Mononuclear cell (primary cell): ENCODE data around the gene BEGAIN. TPM values are rescaled to one million over a fixed set of nuclear protein-coding genes. Genes with fewer than 3 reads are reported as not detected.

ENCODE experiments used
- H3K27me3 ChIP-seq: 2 replicates; pipeline ENCODE4 v1.6.0; 2011; ENCODE audit warnings: low read length, control low read depth; ENCODE audit not compliant: insufficient read depth
- H3K4me1 ChIP-seq: 2 replicates; pipeline ENCODE4 v1.5.1; 2011; ENCODE audit warnings: mild to moderate bottlenecking, low read length, control low read depth; ENCODE audit not compliant: insufficient read depth
- H3K4me3 ChIP-seq: 2 replicates; pipeline ENCODE4 v1.5.1; 2011; ENCODE audit warnings: mild to moderate bottlenecking, low read length, moderate library complexity
- H3K9me3 ChIP-seq: 2 replicates; pipeline ENCODE4 v1.5.1; 2011; ENCODE audit warnings: low read depth, mild to moderate bottlenecking, control low read depth, low read length
- total RNA-seq: library from RNA; depleted of rRNA; stranded (reverse); fragments of >200 nt; gene quantifications from one replicate; pipeline ENCODE4 v1.2.3, GENCODE V29; 2012

The BEGAIN gene
- total RNA-seq, 1 donor: 0.73 TPM

DNA sequence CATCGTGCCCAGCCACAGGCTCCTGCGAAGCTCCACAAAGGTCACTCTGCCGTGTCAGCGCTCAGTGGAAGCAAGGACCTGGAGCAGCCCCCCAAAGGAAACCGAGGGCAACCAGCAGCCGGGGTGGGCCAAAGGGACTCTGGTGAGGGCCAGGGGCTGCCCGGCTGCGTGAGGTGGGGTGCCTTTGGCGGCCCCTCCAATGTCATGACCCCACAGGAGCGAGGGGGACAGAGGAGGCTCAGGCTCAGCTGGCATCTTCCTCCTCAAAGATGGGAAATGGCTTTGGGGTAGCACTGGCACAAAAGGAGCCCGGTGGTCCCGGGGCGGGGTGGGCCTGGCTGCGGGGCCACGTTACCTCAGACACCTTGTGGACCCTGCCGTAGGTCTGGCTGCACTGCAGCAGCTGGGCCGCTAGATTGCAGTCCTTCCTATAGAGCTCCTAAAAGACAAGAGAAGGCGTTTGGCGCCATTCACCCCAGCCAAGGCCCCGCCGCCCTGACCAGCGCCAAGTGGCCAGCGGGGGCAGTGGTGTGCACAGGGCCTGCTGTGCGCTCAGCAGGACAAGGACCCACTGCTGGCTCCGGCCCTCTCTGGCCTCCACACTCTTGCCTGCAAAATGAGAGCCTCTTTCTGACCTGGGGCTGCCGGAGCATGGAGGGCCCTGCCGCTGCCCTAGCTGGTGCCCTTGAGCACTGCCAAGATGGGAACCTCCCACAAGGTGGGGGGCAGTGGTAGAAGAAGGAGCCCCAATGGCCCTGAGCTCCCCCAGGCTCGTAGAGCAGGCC lies 46.9 kb downstream of the BEGAIN start:
- Histone ChIP-seq H3K27me3 (no peaks in the 10 kb centered on the region), H3K4me3 (no peak overlapping the region), H3K4me1 (no peaks in the 10 kb centered on the region), H3K9me3 (no peaks in the 10 kb centered on the region)

DNA sequence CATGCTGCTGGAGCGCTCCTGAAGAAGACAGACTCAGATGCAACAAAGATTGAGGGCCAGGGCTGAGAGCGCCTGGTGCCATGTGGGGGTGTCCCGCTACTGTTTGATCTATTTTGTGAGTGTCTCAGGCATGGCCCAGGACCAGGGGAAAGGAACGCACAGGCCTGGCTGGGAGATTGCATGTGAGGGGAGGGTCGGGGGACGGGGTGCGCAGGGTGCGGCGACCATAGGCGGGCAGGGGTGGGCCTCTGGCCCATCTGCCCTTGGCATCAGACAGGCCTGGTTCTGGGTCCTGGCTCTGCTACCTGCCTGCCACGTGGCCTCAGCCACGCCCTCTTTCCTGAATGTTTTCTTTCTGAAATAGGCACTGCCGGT lies 47.5 kb downstream of the BEGAIN start:
- Histone ChIP-seq H3K4me3 (no peak overlapping the region), H3K9me3 (no peaks in the 10 kb centered on the region), H3K4me1 (no peaks in the 10 kb centered on the region), H3K27me3 (no peaks in the 10 kb centered on the region)

DNA sequence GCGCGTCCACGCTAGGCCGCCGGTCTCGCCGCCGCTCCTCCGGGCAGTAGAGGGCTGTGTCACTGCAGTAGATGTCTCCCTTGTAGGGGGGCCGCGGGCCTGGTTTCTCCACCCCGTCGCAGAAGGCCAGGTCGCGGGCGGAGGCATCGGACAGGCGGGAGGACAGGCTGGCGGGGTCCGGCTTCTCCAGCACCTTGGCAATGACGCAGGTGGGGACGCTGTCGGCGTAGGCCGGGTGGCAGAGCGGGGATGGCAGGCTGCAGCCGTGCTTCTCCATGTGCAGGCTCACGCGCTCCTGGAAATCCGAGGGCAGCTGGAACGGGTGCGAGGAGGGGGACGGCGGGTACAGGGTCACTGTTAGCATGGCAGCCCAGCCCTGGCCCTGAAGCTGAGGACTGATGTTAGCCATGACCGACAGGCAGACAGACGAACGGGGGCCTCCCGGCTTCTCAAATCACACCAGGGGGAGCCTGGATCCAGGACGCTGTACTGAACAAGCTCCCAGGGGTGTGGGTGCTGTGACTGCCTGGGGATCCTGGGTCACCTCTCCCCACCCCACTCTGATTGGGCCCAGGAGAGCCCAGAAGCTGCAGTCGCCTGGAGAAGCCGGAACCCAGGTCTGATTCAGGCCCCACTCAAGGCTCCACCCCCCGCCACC lies 48.1 kb downstream of the BEGAIN start:
- Histone ChIP-seq H3K9me3 (no peaks in the 10 kb centered on the region), H3K4me3 (no peak overlapping the region), H3K27me3 (no peaks in the 10 kb centered on the region)

DNA sequence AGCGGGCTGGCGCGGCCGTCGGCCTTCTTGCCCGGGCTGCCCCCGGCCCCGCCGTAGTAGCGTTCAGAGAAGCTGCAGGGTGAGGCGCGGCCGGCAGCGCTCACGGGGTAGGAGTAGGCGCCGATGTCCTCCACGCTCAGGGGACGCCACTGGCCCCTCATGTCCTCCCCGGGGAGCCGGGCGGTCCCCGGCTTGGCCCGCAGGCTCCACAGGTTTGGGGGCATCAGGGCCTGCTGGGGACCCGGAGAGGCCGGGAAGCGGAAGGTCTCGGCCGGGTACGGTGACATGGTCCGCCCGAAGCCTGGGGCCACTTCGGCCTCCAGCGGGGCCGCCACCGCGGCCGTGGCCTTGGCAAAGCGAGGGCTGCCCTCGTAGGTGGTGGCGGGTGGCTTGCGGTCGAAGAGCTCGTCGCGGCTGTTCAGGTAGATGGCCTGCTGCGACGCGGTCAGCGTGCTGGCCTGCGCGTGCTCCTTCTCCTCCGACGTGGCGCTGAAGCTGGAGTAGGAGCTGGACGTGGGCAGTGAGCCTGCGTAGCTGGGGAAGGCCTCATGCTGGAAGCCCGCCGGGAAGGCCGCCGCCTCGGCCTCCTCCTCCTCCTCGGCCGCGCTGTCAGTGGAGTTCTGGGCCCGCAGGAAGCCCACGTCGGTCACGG lies 48.7 kb downstream of the BEGAIN start:
- H3K4me3 ChIP-seq: no peak overlapping the region
- peaks cover 11% of the 10 kb centered on the region for H3K4me1 ChIP-seq
- H3K9me3 ChIP-seq: no peaks in the 10 kb centered on the region
- no peaks in the 10 kb centered on the region for H3K27me3 ChIP-seq

More for the DNA sequence above, 48.1 kb downstream of the BEGAIN start:
- H3K4me1 ChIP-seq: peaks cover 5% of the 10 kb centered on the region

DNA sequence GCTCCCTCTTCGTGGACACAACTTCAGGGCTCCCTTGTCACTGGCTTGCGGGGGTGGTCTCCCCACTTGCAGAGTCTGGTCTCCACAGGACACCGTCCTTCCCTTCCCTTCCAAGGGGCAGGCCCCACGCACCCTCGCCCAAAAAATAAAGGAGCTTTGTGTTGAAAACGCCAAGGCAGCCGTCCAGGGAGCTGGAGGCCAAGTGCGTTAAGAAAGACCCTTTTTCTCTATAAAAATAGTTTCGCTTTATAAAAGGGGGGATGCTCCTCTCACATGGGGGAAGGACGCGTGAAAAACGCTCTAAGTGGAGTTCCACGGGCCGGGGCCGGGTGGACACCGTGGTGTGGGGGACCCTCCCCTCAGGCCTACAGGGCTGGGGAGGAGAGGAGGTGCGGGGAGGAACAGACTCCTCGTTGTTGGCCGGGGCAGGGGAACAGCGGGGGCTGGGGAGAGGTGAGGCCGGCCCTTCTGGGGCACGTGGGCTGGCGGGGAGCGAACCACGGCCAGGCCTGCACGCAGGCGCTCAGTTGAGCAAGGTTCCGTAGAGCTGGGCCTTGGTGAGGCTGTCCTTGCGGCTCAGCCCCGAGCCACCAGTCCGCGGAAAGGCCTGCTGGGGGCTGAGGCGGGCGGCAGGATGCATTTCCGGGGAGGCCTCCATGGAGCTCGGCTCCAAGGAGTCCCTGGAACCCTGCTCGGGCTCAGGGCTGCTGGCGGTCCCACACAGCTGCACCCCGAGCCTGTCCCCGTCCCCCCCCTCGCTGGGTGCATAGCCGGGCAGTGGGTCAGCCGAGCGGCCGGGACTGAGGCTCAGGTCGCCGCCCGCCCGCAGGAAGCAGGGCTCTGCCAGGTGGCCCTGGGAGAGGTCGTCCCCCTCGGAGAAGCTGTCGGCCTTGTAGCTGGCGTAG lies 49.5 kb downstream of the BEGAIN start:
- Histone ChIP-seq H3K4me3 (no peak overlapping the region), H3K4me1 (peaks cover 19% of the 10 kb centered on the region), H3K9me3 (no peaks in the 10 kb centered on the region), H3K27me3 (no peaks in the 10 kb centered on the region)

DNA sequence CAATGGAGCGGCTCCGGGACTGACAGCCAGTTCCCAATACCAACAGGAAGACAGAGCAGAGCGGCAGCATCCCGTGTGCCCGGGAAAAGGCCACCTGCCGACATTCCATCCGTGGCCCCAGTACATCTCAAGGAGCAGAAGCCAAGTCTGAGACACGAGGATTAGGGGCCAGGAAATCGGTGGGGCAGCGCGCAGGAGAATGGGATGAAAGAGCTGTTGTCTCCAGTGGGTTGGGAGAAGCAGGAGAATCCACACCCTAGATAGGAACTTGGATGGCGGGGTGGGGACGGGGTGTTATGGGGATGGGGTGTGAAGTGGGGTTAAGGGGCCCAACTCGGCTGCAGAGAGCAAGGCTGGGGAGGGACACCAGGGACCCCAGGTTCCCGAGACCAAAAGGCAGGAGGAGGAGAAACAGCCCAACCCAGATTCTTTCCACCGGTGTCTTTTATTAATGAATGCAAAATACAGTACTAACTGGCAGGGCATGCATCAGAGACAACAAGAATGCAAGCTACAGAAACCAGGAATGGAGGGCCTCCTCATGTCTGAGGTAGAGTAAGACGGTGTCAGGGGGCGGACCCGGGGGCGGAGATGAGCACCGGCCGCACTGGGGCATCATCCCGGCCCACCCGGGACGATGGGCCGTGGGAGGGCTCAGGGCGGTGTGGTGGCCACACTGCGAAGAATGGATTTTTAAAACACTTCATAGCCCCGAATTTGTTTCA lies 50.3 kb downstream of the BEGAIN start:
- H3K4me1 ChIP-seq: peaks cover 27% of the 10 kb centered on the region
- no peak overlapping the region for H3K4me3 ChIP-seq
- no peaks in the 10 kb centered on the region for H3K9me3 ChIP-seq
- H3K27me3 ChIP-seq: no peaks in the 10 kb centered on the region

DNA sequence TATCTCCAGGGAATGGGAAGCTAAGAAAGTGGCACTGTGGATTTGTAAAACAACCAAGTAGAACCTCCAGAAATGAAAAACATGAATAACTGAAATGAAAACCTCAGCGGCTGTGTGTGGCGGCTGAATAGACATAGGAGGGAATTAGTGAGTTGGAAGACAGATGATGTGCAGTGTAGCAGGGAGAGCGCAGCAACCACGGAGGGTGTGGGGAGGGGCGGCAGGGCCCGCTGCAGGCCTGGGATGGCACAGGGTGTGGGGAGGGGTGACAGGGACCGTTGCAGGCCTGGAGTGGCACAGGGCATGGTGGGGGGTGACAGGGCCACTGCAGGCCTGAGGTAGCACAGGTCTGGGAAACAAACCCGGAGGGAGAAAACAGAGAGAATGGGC lies 51.1 kb downstream of the BEGAIN start:
- H3K27me3 ChIP-seq: no peaks in the 10 kb centered on the region
- no peak overlapping the region for H3K4me3 ChIP-seq
- peaks cover 28% of the 10 kb centered on the region for H3K4me1 ChIP-seq
- no peaks in the 10 kb centered on the region for H3K9me3 ChIP-seq

DNA sequence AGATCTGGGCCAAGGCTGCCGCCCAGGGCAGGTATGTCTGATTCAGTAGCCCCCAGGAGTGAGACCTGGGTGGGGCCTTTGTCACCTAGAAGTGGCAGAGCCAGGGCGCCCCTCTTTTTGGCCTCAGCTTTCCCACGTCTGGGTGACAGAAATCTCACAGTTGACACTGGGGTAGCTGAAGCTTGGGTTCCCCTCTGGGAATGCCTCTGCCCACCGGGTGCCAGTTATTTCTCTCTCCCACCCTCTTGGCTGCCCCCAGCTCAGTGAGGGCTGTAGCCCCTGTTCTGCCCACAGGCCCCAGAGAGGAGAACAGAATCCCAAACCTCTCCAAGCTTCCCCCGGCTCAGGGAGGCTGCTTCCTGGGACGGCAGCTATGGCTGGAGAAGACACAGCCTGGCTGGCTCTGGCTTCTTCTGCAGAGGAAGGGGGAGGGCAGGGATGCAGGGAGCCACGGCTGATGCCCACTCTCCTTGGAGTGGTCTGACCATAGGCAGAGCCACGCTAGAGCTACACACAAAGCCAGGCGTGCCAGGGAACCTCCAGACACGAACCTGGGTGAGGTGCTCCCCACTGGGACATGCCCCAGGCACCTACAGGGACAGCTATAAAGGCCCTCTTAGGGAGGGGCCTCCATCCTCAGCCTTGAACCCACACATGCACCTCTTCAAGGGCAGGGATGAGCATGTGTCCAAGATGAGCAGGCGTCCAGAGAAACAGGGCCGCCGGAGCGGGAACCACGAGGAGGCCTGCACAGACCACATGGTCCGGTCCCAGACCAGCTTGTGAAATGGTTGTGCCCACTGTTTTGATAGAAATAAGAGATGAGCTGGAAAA lies 51.7 kb downstream of the BEGAIN start:
- no peaks in the 10 kb centered on the region for H3K27me3 ChIP-seq
- H3K9me3 ChIP-seq: no peaks in the 10 kb centered on the region
- peaks cover 28% of the 10 kb centered on the region for H3K4me1 ChIP-seq
- H3K4me3 ChIP-seq: no peak overlapping the region

DNA sequence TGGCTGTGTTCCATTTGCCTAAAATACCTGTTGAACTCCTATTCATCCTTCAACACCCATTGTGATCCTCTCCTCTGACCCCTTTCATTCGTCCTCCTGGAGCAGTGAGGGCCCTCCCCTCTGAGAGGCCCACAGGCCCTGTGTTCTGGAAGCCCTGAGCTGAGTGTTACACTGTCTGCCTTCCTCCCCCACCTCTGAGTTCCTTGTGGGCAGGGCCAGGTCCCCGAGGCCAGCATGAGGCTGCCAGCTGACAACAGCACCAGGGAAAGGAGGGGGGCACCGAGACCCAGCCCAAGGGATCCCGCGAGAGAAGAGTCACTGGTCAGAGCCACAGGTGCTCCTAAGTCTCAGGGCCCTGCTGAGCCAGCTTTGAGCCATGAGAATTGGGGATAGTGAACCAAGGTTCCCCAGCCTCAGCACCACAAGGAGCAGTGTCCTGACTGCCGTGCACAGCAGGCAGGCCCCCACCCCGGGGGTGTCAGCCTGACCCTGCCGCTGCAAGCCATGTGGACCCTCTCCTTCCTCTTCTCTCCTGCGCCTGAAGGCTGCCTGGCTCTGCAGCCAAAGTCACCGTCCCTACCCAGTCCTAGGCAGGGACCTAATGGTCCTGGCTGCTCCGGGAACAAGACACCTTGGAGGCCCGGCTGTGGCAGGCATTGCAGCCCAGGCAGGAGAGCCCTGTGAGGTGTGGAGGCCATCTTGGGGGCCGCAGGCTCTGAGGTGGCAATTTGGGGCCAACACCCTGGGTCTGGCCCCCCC lies 52.5 kb downstream of the BEGAIN start:
- peaks cover 28% of the 10 kb centered on the region for H3K4me1 ChIP-seq
- no peak overlapping the region for H3K4me3 ChIP-seq
- no peaks in the 10 kb centered on the region for H3K9me3 ChIP-seq
- H3K27me3 ChIP-seq: no peaks in the 10 kb centered on the region

DNA sequence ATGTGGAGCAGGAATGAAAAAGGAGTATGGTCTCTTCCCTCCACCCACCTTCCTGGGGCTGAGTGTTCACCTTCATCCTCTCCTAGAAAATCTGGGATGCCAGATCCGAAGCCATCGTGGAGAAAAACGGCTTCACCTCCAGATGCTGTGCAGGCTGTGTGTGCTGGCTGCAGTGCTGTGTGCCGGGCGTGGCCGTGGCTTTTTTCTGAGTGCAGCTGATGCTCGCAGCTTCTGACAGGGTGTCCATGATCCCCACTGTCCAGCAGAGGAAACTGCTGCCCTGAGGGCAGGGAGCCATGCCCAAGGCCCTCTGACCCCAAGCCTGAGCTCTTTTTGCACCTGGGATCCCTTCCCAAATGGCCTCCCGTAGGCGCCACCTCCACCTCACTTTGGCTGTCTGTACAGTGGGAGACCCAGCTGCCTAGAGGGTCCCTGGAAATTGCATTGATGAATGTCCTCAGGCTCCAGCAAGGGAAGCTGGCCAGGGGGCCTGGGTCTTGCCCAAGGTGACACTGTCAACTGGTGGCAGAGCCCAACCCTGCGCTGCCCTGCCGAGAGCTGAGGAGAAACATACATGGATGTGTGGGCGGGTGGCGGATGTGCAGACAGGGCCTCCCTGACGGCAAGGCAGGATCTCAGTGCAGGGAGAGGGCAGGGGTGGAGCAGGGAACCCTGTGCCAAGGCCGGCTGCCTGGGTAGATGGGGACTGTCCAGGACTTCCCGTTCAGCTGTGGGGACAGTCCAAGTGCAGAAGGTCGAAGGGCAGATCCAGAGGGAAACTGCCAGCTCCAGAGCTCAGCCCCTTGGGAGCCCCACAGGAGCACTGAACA lies 53.3 kb downstream of the BEGAIN start:
- Histone ChIP-seq H3K27me3 (no peaks in the 10 kb centered on the region), H3K4me1 (peaks cover 28% of the 10 kb centered on the region), H3K9me3 (no peaks in the 10 kb centered on the region), H3K4me3 (no peak overlapping the region)

DNA sequence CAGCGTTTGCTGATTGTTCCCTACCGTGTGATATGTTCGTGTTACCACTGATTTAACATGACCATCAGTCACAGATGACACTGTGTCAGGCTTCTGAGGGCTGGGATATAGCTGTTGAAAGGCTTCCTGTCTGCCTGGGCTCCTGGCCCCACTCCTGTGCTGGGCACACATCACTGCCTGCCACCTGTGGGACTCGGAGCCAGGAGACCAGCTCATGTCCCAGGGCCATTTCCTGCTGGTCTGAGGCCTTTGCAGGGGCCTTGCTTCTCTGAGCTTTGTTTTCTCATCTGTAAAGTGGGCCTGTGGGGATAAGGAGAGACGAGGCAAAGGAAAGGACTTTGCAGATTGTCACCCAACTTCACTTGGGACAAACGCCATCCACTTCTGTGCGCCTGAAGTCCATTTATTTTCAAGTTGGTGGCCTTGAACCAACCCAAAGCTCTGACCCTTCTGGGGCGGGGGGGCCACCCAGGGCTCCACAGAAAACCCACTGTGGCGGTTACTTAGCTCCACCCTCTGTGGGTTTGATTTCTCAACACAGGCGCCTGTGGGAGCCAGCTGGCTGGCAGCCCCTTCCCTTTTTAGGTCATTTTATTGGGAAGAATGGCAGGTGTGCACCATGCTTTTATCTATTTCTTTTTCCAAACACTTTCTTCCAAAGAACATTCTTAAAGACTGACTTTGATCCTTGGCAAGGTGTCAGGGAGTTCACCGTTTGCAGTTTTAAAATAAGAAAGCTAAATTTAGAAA lies 54.1 kb downstream of the BEGAIN start:
- H3K4me3 ChIP-seq: no peak overlapping the region
- H3K27me3 ChIP-seq: no peaks in the 10 kb centered on the region
- H3K4me1 ChIP-seq: peaks cover 28% of the 10 kb centered on the region
- H3K9me3 ChIP-seq: no peaks in the 10 kb centered on the region
